HG03469 (cell line): Measurements from ENCODE around the gene GPR139.

Experiments
- ATAC-seq: cut with Tn5 transposase; IDR thresholded peaks from one replicate; pipeline ENCODE4 v1.9.1; 2021; ENCODE audit warnings: mild to moderate bottlenecking, moderate library complexity, moderate number of reproducible peaks; ENCODE audit not compliant: unreplicated experiment

GPR139 gene

DNA sequence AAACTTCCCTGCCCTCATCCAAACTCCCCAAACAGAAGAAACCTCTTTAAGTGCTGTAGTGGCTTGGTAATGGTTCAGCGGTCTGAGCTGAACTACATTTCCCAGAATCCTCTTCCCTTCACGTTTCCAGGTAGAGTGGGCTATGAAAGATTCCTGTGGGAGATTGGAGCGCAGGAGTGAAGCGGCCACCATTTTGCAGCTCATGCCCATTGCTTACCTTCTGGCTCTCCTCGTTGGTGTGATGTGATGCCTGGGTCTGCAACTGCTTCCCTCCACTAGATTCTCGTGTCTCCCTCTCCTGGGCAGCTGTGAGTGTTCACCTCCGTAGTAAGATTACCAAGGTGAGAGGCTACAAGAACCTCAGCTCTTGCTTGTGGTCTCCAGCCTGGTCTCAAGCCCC, 82.1 kb downstream of the GPR139 start:
- ATAC-seq: no peak

GRCh38 chr16:19984135-19984534, 89.6 kb downstream of the GPR139 start:
- no peak for ATAC-seq
